Measurements from ENCODE around the gene ITGAD.

The ITGAD gene

GRCh38 chr16:31362476-31363405 is 30.4 kb upstream of the ITGAD start:
- H3K4me3 ChIP-seq (ENCODE audit: low read depth, low read length): no peak overlapping the region
- TF ChIP-seq MYC (IDR thresholded peaks at IDR 0.05; ENCODE audit: low read depth, low read length) (no peak), CTCF (IDR thresholded peaks at IDR 0.05; ENCODE audit: low read depth, low read length) (no peak), POLR2A (IDR thresholded peaks at IDR 0.05; ENCODE audit: extremely low read depth, insufficient read length) (no peak)
- TF ChIP-seq, protein P1, sequence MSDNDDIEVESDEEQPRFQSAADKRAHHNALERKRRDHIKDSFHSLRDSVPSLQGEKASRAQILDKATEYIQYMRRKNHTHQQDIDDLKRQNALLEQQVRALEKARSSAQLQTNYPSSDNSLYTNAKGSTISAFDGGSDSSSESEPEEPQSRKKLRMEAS (IDR thresholded peaks at IDR 0.05; ENCODE audit: low read depth, low read length): no peak
- no peak for DNase-seq (ENCODE audit: low read depth)

DNA sequence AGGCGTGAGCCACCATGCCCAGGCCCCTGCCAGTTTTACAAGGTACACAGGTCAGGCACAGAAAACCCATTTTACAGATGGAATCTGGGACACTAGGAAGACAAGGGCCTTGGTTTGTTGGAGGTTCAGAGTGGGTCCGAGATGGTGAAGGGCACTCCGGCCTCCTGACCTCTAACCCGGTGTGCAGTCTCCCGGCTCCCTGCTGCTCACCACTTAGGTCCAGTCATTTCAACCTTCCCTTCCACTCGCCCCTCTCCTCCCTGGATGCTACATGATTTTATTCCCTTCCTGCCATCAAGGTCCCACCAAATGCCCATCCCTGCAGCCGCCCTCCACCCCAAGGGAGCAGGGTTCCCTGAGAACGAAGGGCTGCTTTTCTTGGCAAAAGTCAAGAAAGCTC is 29.4 kb upstream of the ITGAD start:
- TF ChIP-seq, protein P1 (IDR thresholded peaks at IDR 0.05; ENCODE audit: low read depth, low read length): no peak
- TF ChIP-seq POLR2A (IDR thresholded peaks at IDR 0.05; ENCODE audit: extremely low read depth, insufficient read length) (no peak), CTCF (IDR thresholded peaks at IDR 0.05; ENCODE audit: low read depth, low read length) (no peak), MYC (IDR thresholded peaks at IDR 0.05; ENCODE audit: low read depth, low read length) (no peak)
- no peak overlapping the region for H3K4me3 ChIP-seq (ENCODE audit: low read depth, low read length)
- DNase-seq (ENCODE audit: low read depth): no peak

DNA sequence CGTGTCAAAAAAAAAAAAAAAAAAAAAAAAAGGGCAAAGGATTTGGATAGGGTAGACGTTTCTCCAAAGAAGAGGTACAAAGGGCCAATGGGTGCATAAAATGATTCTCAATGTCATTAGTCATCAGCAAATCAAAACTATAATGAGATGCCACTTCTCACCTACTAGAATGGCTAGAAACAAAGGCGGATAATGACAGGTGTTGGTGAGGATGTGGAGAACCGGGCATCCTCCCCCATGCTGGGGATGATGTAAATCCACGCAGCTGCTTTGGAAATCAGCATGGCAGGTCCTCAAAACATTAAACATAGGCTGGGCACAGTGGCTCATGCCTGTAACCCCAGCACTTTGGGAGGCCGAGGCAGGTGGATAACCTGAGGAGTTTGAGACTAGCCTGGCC is 28.7 kb upstream of the ITGAD start:
- TF ChIP-seq POLR2A (IDR thresholded peaks at IDR 0.05; ENCODE audit: extremely low read depth, insufficient read length): no peak
- TF ChIP-seq, protein P1 (IDR thresholded peaks at IDR 0.05; ENCODE audit: low read depth, low read length): no peak
- TF ChIP-seq MYC (IDR thresholded peaks at IDR 0.05; ENCODE audit: low read depth, low read length): no peak
- no peak for TF ChIP-seq CTCF (IDR thresholded peaks at IDR 0.05; ENCODE audit: low read depth, low read length)
- H3K4me3 ChIP-seq (ENCODE audit: low read depth, low read length): no peak overlapping the region
- no peak for DNase-seq (ENCODE audit: low read depth)

DNA sequence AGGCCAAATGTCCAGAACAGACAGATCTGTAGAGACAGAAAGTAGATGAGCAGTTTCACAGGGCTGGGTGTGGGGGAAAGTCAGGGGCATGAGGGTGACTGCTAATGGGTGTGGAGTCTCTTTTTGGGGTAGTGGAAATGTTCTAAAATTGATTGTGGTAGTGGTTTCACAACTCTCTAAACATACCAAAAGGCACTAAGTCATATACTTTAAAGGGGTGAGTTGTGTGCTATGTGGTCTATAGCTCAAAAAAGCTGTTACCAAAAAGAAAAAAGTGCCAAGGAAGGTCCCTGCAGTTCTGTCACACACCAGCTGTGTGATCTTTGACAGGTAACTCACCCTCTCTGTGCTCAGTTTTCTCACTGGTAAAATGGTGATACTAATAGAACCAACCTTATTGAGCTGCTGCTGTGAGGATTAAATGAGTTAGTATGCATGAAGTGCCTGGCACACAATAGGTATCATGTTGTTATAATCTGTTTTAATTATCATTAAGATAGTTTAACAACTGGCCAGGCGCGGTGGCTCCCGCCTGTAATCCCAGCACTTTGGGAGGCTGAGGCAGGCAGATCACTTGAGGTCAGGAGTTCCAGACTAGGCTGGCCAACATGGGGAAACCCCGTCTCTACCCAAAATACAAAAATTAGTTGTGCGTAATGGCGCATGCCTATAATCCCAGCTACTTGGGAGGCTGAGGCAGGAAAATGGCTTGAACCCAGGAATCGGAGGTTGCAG is 27.8 kb upstream of the ITGAD start:
- DNase-seq (ENCODE audit: low read depth): peak; percentile 51
- TF ChIP-seq MYC (IDR thresholded peaks at IDR 0.05; ENCODE audit: low read depth, low read length) (no peak), POLR2A (IDR thresholded peaks at IDR 0.05; ENCODE audit: extremely low read depth, insufficient read length) (no peak), CTCF (IDR thresholded peaks at IDR 0.05; ENCODE audit: low read depth, low read length) (no peak)
- TF ChIP-seq, protein P1 (IDR thresholded peaks at IDR 0.05; ENCODE audit: low read depth, low read length): no peak
- H3K4me3 ChIP-seq (ENCODE audit: low read depth, low read length): no peak overlapping the region

- TF ChIP-seq CTCF (IDR thresholded peaks at IDR 0.05; ENCODE audit: low read depth, low read length) (no peak), POLR2A (IDR thresholded peaks at IDR 0.05; ENCODE audit: extremely low read depth, insufficient read length) (no peak), MYC (IDR thresholded peaks at IDR 0.05; ENCODE audit: low read depth, low read length) (no peak)
- TF ChIP-seq, protein P1 (IDR thresholded peaks at IDR 0.05; ENCODE audit: low read depth, low read length): no peak
- peak; percentile 87 for DNase-seq (ENCODE audit: low read depth)
- H3K4me3 ChIP-seq (ENCODE audit: low read depth, low read length): no peak overlapping the region
Measured at GRCh38 chr16:31367853-31368252, 25.3 kb upstream of the ITGAD start.
